GM10248 (cell line): ENCODE data around the gene ABCA13.

Experiments used
- CTCF ChIA-PET: fragments of 300-600 bp; sonication (Branson Sonifier 250); formaldehyde crosslinking; extraction: SDS; loops from one replicate; lab custom pipeline; 2021; ENCODE audit warnings: antibody characterized with exemption; lab: Yijun Ruan, JAX
- POLR2A ChIA-PET: fragments of 350-650 bp; sonication (Branson Sonifier 250); formaldehyde crosslinking; extraction: SDS; loops from one replicate; lab custom pipeline; 2020; ENCODE audit warnings: antibody characterized with exemption; lab: Yijun Ruan, JAX
- DNase-seq: peaks from one replicate; pipeline ENCODE4 v3.0.0; 2012; ENCODE audit errors: extremely low spot score
- TF ChIP-seq, protein P1 (sequence below): IDR thresholded peaks from 2 replicates; pipeline ENCODE4 v1.5.1; 2012; ENCODE audit warnings: mild to moderate bottlenecking, low read depth; ENCODE audit errors: extremely low read depth, missing control alignments, control extremely low read depth

ABCA13 gene

GRCh38 chr7:48279420-48279819 is 108.2 kb downstream of the ABCA13 start:
- TF ChIP-seq, protein P1, sequence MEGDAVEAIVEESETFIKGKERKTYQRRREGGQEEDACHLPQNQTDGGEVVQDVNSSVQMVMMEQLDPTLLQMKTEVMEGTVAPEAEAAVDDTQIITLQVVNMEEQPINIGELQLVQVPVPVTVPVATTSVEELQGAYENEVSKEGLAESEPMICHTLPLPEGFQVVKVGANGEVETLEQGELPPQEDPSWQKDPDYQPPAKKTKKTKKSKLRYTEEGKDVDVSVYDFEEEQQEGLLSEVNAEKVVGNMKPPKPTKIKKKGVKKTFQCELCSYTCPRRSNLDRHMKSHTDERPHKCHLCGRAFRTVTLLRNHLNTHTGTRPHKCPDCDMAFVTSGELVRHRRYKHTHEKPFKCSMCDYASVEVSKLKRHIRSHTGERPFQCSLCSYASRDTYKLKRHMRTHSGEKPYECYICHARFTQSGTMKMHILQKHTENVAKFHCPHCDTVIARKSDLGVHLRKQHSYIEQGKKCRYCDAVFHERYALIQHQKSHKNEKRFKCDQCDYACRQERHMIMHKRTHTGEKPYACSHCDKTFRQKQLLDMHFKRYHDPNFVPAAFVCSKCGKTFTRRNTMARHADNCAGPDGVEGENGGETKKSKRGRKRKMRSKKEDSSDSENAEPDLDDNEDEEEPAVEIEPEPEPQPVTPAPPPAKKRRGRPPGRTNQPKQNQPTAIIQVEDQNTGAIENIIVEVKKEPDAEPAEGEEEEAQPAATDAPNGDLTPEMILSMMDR: no peak
- ChIA-PET POLR2A (no interaction called here), CTCF (interaction anchor here (1.6 to 5.8 kb wide), 2 partner anchors 19 to 20 kb away, joined by 3 to 24 read pairs; no protein-coding TSS in a partner anchor)
- DNase-seq: no peak

DNA sequence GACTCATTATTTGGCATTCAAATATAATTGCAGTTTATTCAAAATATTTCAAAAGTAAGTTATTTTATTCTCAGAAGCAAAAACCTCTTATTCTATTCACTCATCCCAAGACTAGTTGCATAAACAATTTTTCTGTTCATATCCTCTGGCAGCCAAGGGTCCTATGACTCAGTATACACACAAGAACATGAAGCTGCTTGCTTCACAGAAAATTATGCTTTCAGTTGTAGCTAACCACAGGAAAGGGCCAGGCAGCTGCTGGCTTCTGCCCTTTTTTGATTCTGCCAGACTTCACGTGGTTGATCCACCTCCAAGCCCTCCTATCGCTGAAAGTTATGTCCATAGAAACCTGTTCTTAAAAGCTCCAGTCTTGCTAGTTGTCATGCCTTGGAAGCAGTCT is 108.8 kb downstream of the ABCA13 start:
- POLR2A ChIA-PET: no interaction called here
- DNase-seq: no peak
- CTCF ChIA-PET: interaction anchor here (5.8 kb wide), 1 partner anchor 18 kb away, joined by 24 read pairs; no protein-coding TSS in a partner anchor
- TF ChIP-seq, protein P1: no peak

DNA sequence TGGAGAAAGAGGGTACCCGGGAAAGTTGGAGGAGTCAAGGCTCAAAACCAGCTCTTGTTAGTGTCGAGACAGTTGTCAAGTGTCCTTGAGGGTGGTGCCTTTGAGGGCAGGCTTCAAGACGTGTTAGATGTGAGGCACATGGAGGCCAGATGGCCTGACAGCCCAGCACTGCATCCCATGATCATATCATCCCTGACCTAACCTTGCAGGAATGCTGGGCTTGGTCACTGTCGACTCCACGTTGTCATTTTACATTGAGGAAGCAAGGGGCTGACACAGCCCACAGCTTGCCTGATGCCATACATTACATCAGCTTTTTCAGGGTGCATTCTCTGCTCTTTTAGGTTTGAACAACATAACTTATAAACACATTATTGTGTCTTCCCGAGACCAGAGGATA is 114.1 kb downstream of the ABCA13 start:
- CTCF ChIA-PET: interaction anchor here (5.8 kb wide), 1 partner anchor 13 kb away, joined by 24 read pairs; no protein-coding TSS in a partner anchor
- no peak for DNase-seq
- POLR2A ChIA-PET: no interaction called here
- TF ChIP-seq, protein P1: no peak

- ChIA-PET POLR2A (no interaction called here), CTCF (no interaction called here)
- DNase-seq: no peak
- TF ChIP-seq, protein P1: no peak
These were observed 115.6 kb downstream of the ABCA13 start for GRCh38 chr7:48286836-48287235.

GRCh38 chr7:48289656-48290055 is 118.4 kb downstream of the ABCA13 start:
- POLR2A ChIA-PET: no interaction called here
- TF ChIP-seq, protein P1: no peak

GRCh38 chr7:48292949-48293348 is 121.7 kb downstream of the ABCA13 start:
- TF ChIP-seq, protein P1: no peak
- CTCF ChIA-PET: interaction anchor here (1.5 kb wide), 1 partner anchor 15 kb away, joined by 4 read pairs; no protein-coding TSS in a partner anchor

More at GRCh38 chr7:48289656-48290055, 118.4 kb downstream of the ABCA13 start:
- DNase-seq: no peak
- CTCF ChIA-PET: interaction anchor here (1.2 to 2.5 kb wide), 2 partner anchors 9 kb away, joined by 6 to 9 read pairs; no protein-coding TSS in a partner anchor

More at GRCh38 chr7:48292949-48293348, 121.7 kb downstream of the ABCA13 start:
- POLR2A ChIA-PET: no interaction called here
- no peak for DNase-seq
